Mesothelial cell of epicardium (in vitro differentiated cells): ENCODE data around the gene CALML5. TPM values are rescaled to one million over a fixed set of nuclear protein-coding genes. Genes with fewer than 3 reads are reported as not detected.

Experiments
- DNase-seq, 2 experiments: peaks; one replicate each; pipeline ENCODE4 v3.0.0; 2021; ENCODE audit warnings: low spot score in 2 of 2; ENCODE audit not compliant: unreplicated experiment in 2 of 2
- H3K27ac Mint-ChIP-seq: 2 replicates; pipeline ENCODE4 v1.8.0; 2021; ENCODE audit warnings: mixed read lengths
- H3K27me3 Mint-ChIP-seq: 2 replicates; pipeline ENCODE4 v1.8.0; 2021; ENCODE audit warnings: low read depth, mixed read lengths
- H3K36me3 Mint-ChIP-seq: 2 replicates; pipeline ENCODE4 v1.8.0; 2021; ENCODE audit warnings: mixed read lengths
- H3K4me1 Mint-ChIP-seq: 2 replicates; pipeline ENCODE4 v1.8.0; 2021; ENCODE audit warnings: mixed read lengths
- H3K4me3 Mint-ChIP-seq: 2 replicates; pipeline ENCODE4 v1.8.0; 2021; ENCODE audit warnings: mild to moderate bottlenecking, moderate library complexity, mixed read lengths
- H3K9me3 Mint-ChIP-seq: 2 replicates; pipeline ENCODE4 v1.8.0; 2021; ENCODE audit warnings: mixed read lengths
- total RNA-seq: library from RNA; stranded (reverse); gene quantifications from 3 replicates; pipeline ENCODE4 v1.2.1, GENCODE V29; 2021
- TF ChIP-seq, protein P1 (sequence below): fragments of 200-600 bp; sonication (generic); IDR thresholded peaks from one replicate; pipeline ENCODE4 v1.5.0; 2021; ENCODE audit warnings: antibody characterized with exemption; ENCODE audit not compliant: unreplicated experiment

Gene CALML5, protein sequence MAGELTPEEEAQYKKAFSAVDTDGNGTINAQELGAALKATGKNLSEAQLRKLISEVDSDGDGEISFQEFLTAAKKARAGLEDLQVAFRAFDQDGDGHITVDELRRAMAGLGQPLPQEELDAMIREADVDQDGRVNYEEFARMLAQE
- 0.42 TPM in 1 of 3 replicates, not detected in the others for total RNA-seq

DNA sequence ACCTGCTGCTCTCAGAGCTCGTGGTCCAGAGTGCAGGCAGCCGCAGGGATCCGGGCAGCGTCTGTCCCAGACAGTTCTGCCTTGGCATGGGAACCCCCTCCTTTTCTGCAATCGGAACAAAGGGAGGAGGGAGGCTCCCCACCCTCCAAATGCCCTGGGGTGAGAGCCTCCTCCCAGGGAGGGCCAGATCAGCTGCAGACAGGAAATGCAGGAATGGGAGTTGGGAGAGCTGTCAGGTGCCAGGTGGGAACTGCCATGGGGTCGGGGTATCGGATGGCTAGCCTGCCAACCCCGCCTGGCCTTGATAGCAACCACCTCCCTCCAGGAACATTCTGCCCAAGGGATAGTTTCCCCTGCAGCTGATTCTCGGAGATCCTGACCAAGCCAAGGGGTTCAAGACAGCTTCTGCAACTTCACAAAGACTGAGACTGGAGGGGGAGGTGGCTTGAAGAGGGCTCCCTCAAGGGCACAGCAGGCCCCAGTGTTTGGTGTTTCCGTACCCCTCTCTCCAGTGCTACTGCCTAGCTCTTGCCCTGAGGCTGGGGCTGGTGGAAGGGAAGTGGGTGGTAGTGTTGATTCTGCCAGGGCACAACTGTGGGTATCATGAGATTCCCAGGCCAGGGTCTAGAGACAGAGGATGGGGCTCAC, at the start of gene CALML5:
TSS of gene CALML5 (minus strand) at position 78 of the 648 bp plus-strand sequence. CDS start 132 bp downstream, outside the sequence.
- Mint-ChIP-seq H3K36me3 (no peaks in the 10 kb centered on the region), H3K4me3 (no peak within 1 kb of the TSS), H3K27ac (no peak within 1 kb of the TSS), H3K27me3 (no peaks in the 10 kb centered on the region), H3K4me1 (peaks cover 51% of the 10 kb centered on the region), H3K9me3 (no peaks in the 10 kb centered on the region)
- no peak for DNase-seq
- TF ChIP-seq, protein P1, sequence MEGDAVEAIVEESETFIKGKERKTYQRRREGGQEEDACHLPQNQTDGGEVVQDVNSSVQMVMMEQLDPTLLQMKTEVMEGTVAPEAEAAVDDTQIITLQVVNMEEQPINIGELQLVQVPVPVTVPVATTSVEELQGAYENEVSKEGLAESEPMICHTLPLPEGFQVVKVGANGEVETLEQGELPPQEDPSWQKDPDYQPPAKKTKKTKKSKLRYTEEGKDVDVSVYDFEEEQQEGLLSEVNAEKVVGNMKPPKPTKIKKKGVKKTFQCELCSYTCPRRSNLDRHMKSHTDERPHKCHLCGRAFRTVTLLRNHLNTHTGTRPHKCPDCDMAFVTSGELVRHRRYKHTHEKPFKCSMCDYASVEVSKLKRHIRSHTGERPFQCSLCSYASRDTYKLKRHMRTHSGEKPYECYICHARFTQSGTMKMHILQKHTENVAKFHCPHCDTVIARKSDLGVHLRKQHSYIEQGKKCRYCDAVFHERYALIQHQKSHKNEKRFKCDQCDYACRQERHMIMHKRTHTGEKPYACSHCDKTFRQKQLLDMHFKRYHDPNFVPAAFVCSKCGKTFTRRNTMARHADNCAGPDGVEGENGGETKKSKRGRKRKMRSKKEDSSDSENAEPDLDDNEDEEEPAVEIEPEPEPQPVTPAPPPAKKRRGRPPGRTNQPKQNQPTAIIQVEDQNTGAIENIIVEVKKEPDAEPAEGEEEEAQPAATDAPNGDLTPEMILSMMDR = no peak

DNA sequence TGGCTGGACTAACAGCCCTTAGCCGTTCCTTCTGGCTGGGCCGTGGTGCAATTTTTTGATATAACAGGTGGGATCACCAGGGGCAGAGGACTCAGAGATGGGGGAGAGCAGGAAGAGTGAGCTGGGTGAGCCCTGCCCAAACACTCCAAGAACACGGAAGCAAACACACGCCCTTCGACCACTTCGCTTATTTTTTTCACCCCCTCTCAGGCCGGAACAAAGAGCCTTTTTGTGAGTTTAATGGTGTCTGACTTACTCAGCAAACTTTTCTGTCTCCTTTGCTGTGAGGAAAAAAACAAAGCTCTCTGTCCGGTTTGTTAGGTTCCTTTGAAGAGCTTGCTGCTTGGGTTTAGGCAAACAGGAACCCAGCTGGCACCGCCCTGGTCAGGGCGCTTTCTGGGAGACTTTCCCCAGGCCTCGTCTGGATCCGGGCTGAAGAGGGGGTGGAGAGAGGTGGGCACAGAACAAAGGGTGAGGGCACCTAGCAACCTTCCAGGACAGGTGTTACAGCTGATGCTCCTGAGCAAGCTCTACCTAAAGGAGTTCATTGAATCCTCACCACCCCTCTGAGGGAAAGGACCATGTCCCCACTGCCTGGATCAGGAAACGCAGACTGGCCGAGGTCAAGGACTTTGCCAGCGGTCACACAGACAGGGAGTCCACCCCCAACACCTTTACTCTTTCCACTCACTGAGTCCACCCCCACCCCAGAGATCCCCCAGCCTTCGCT, 48.7 kb upstream of the CALML5 start:
- no peak overlapping the region for H3K27ac Mint-ChIP-seq
- H3K4me3 Mint-ChIP-seq = no peak overlapping the region
- peaks cover 33% of the 10 kb centered on the region for H3K4me1 Mint-ChIP-seq
- peaks cover 7% of the 10 kb centered on the region for H3K9me3 Mint-ChIP-seq
- TF ChIP-seq, protein P1 = no peak
- H3K27me3 Mint-ChIP-seq = no peaks in the 10 kb centered on the region
- H3K36me3 Mint-ChIP-seq = peaks cover 3% of the 10 kb centered on the region
- peak in 1 of 2 experiments; percentile 14 for DNase-seq

DNA sequence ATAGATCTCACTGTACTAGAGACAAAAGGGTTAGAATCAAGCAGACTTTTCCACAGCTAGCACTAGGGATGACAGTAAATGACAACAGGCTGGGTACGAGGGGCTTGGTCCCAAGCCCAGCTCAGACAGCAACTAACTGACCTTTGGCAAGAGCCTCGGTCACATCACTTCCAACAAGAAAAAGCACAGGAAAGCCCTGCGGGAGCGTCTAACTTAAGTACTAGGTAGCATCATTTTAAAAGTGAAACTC, 48.2 kb upstream of the CALML5 start:
- Mint-ChIP-seq H3K4me1 (peaks cover 28% of the 10 kb centered on the region), H3K4me3 (no peak overlapping the region), H3K27ac (no peak overlapping the region), H3K27me3 (no peaks in the 10 kb centered on the region), H3K9me3 (peaks cover 11% of the 10 kb centered on the region), H3K36me3 (peaks cover 3% of the 10 kb centered on the region)
- TF ChIP-seq, protein P1 = no peak
- no peak for DNase-seq

DNA sequence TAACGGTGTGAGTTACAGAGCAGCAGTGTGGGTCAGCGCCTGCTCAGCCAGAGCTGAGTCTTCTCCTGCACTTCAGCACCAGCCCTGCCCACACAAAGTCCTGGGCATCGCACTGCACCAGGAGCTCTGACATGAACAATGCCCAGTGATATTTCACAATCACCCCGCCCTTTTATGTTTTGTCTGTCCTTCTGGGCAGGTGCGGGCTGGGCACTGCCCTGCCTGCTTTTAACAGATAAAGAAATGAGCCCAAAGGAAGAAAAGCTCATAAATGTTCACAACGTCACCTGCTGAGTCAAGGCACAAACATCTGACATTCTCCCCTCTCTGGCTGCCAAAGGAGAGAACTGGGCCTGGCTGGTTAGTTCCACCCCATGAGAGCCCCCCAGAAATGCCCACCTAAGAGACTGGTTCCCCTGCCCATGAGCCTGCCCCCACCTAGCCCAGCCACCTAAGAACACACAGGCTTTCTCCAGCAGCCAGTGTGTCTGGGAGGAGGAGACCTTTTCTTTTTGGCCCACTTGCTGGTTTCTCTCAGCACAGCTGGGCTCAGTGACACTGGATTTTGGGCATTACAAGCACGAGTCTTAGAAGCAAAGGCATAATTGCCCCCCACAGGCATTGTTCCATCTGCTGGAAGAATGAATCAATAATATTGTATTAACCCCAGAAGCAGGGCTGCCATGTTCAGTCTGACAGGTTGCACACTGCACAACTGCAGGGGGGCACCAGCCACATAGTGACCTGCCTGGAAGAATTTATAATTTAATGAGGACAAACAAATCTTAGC, 47.7 kb upstream of the CALML5 start:
- Mint-ChIP-seq H3K27me3 (no peaks in the 10 kb centered on the region), H3K36me3 (peaks cover 4% of the 10 kb centered on the region), H3K4me3 (no peak overlapping the region), H3K4me1 (peaks cover 23% of the 10 kb centered on the region), H3K9me3 (peaks cover 14% of the 10 kb centered on the region), H3K27ac (no peak overlapping the region)
- TF ChIP-seq, protein P1 = no peak
- DNase-seq = peak in 1 of 2 experiments; percentile 2

DNA sequence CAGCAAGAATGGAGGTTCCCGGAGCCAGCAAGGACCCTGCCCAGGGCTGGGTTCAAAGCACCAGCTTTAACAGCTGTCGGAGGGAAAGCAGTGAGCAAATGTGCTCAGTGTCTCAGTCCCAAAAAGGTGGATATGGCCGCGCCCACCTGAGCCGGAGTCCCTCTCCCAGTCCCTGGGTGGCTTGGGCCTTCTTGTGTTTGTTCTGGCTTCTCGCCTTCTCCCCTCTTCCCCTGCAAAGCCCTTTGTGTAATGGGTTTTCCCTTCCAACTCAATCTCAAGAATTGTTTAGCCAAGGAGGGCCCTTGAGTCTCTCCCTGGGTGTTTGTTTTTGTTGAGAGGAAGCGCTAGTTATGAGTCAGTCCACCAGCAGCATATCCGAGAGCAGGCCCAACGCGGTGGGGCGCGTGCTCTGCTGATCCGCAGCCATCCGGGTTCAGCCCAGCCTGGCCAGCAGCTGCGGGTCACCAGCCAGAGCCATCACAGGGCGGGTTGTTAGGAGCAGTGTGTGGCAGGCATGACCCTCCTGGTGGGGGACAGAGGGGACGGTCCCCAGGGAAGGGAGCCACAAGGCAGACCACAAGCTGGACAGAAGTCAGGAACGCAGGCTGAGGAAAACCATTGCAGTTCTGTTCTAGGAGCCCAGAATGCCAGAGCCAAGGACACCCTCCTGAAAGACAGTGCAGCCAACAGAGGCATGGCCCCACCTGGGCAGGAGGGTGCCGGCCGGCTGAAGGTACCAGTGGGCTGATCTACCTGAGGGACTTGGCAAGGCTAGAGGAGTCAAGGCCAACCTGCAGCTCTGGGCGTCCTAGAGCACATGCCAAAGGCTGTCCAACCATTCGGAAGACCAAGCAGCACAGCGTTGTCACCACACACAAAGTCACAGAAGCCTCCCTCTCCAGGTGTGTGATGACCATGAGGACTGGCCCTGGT, 46.7 kb upstream of the CALML5 start:
- Mint-ChIP-seq H3K9me3 (peaks cover 17% of the 10 kb centered on the region), H3K4me3 (no peak overlapping the region), H3K4me1 (peaks cover 14% of the 10 kb centered on the region), H3K27me3 (no peaks in the 10 kb centered on the region), H3K27ac (peak overlapping the region; percentile 47), H3K36me3 (peaks cover 6% of the 10 kb centered on the region)
- DNase-seq = peak in 1 of 2 experiments; percentile 10
- TF ChIP-seq, protein P1 = no peak
